HG02852 (cell line): ENCODE data around the gene EML3.
A peak's percentile ranks its signal among the peaks of the same experiment; 100 is the strongest.
"Not testable (repeated sequence)": the region's sequence is repeated elsewhere in the genome, so short reads cannot be mapped to it uniquely, and the experiment has no call there.

ENCODE experiments used
- ATAC-seq: cut with Tn5 transposase; IDR thresholded peaks from one replicate; pipeline ENCODE4 v1.9.1; 2021; ENCODE audit warnings: mild to moderate bottlenecking, moderate library complexity; ENCODE audit not compliant: unreplicated experiment

Gene EML3

GRCh38 chr11:62612366-62613290 lies at the start of gene EML3, which contains the start of gene ROM1:
Gene EML3, minus strand, starts transcription at chr11:62612775. Its CDS starts 318 bp downstream, at chr11:62612457.
Gene ROM1, plus strand, starts transcription at chr11:62613257. Its CDS starts 25 bp downstream, at chr11:62613282.
- ATAC-seq, result peak; percentile 68

GRCh38 chr11:62656796-62657429 lies 44.3 kb upstream of the EML3 start:
- ATAC-seq, result no peak

- no peak for ATAC-seq
These were observed 41.7 kb upstream of the EML3 start for GRCh38 chr11:62654297-62654696.

- ATAC-seq, result no peak
These were observed 39.8 kb upstream of the EML3 start for GRCh38 chr11:62652161-62653006.

- ATAC-seq, result not testable (repeated sequence)
These were observed 37.7 kb upstream of the EML3 start for GRCh38 chr11:62650283-62650682.

- no peak for ATAC-seq
These were observed 36.9 kb upstream of the EML3 start for GRCh38 chr11:62649486-62649885.

- ATAC-seq, result no peak
These were observed 36.4 kb upstream of the EML3 start for GRCh38 chr11:62648967-62649364.

GRCh38 chr11:62648185-62648966 lies 35.8 kb upstream of the EML3 start:
- no peak for ATAC-seq

- no peak for ATAC-seq
These were observed 35.0 kb upstream of the EML3 start for GRCh38 chr11:62647609-62648005.

GRCh38 chr11:62646825-62647608 lies 34.4 kb upstream of the EML3 start:
- ATAC-seq, result no peak

GRCh38 chr11:62645946-62646824 lies 33.6 kb upstream of the EML3 start, which contains the start of gene GANAB:
Gene GANAB, minus strand, starts transcription at chr11:62646613. Its CDS starts 14 bp downstream, at chr11:62646599.
- peak; percentile 93 for ATAC-seq

GRCh38 chr11:62645671-62645945 lies 33.0 kb upstream of the EML3 start:
- ATAC-seq, result no peak

GRCh38 chr11:62644220-62644619 lies 31.6 kb upstream of the EML3 start:
- ATAC-seq, result no peak

- ATAC-seq, result no peak
These were observed 19.9 kb upstream of the EML3 start for GRCh38 chr11:62632492-62632891.

- no peak for ATAC-seq
These were observed 15.1 kb upstream of the EML3 start for GRCh38 chr11:62627713-62628112.

- no peak for ATAC-seq
These were observed 10.0 kb upstream of the EML3 start for GRCh38 chr11:62622476-62623089.

- ATAC-seq, result peak; percentile 92
These were observed 9.2 kb upstream of the EML3 start, which contains the start of gene B3GAT3 for GRCh38 chr11:62621567-62622470. Gene B3GAT3, minus strand, starts transcription at chr11:62621986. Its CDS starts 39 bp downstream, at chr11:62621947.
